Neutrophil (primary cell): Measurements from ENCODE around the gene ZSCAN23.

Experiments used
- H3K27ac ChIP-seq: fragments of 200-600 bp; sonication (generic); 2 replicates; pipeline ENCODE4 v1.5.1; 2016; ENCODE audit warnings: mild to moderate bottlenecking, moderate library complexity
- H3K27me3 ChIP-seq: fragments of 200-600 bp; sonication (generic); 2 replicates; pipeline ENCODE4 v1.6.0; 2016; ENCODE audit warnings: mild to moderate bottlenecking
- H3K36me3 ChIP-seq: fragments of 200-600 bp; sonication (generic); 2 replicates; pipeline ENCODE4 v1.5.1; 2017
- H3K4me1 ChIP-seq, 2 experiments: fragments of 200-600 bp in 1 of 2; sonication (generic) in 1 of 2; 1 replicate in 1 of 2; 2 replicates in 1 of 2; pipeline versions ENCODE4 v1.5.1 to v1.6.1; 2013 to 2016; ENCODE audit warnings: low read depth in 1 of 2, low read length in 1 of 2, mild to moderate bottlenecking in 1 of 2, moderate library complexity in 1 of 2; ENCODE audit not compliant: control insufficient read depth in 1 of 2, insufficient read depth in 1 of 2
- H3K4me3 ChIP-seq, 2 experiments: fragments of 200-600 bp in 1 of 2; sonication (generic) in 1 of 2; 1 replicate in 1 of 2; 2 replicates in 1 of 2; pipeline ENCODE4 v1.5.1; 2013 to 2016; ENCODE audit warnings: low read depth in 1 of 2, low read length in 1 of 2, mild to moderate bottlenecking in 1 of 2, moderate library complexity in 1 of 2
- H3K9me3 ChIP-seq: fragments of 200-600 bp; sonication (generic); 2 replicates; pipeline ENCODE4 v1.5.1; 2016
- CTCF ChIP-seq: fragments of 200-600 bp; sonication (generic); IDR thresholded peaks from 2 replicates; pipeline ENCODE4 v1.5.1; 2016; ENCODE audit warnings: antibody characterized with exemption

The ZSCAN23 gene

DNA sequence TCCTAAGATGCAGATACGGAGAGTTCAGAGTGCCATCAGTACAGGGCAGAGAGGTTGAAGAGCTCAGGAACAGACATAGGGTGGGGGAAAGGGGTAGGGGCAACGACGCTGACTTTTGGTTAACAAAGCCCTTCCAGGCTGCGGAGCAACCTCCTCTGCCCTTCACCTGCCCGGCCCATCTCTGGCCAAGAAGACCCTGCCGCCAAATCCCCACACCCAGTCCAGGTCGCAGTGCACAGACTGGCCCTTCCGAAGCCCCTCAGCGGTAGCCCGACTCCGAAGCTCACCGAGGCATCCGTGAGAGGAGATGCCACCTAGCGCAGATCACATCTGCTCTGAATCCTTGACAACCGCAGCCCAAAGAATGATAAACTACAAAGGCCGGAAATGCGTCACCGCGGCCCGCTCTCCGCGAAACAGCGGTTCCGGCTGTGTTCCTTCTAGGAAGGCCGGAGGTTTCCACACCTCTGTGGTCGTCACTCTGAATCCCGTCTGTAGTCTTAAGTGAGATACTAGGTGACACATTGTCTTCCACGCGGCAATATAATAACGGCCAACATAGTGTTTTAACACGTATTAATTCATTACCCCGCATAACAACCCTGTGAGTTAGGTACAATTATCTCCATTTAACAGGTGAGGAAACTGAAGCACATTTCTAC, at the start of gene ZSCAN23:
TSS of gene ZSCAN23 (minus strand) at position 380 of the 662 bp plus-strand sequence. CDS start 7,225 bp downstream, outside the sequence.
- peaks cover 67% of the 10 kb centered on the region for H3K27me3 ChIP-seq
- H3K27ac ChIP-seq, result no peak within 1 kb of the TSS
- TF ChIP-seq CTCF, result no peak
- H3K4me3 ChIP-seq, result peak within 1 kb of the TSS in 1 of 2 experiments; percentile 8
- H3K9me3 ChIP-seq, result peaks cover 6% of the 10 kb centered on the region
- H3K36me3 ChIP-seq, result no peaks in the 10 kb centered on the region
- H3K4me1 ChIP-seq, result peaks cover 0 to 5% of the 10 kb centered on the region in 2 experiments

DNA sequence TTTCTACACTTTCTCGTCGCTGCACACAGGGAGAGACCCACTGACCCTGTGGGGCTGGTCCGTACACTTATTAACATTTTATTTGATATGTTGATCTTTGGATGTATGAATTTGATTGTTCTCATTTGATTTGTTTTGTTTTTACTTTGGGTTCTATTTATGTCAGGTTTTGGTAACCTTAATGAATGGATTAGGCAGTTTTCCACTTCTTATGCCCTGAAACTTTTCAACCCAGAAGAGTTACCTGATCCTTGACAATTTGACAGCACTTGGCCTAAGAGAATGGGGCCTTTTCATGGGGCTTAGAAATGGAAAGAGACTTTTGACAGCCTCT, 48.7 kb upstream of the ZSCAN23 start:
- Histone ChIP-seq H3K27ac (no peak overlapping the region), H3K27me3 (peaks cover 75% of the 10 kb centered on the region), H3K36me3 (no peaks in the 10 kb centered on the region), H3K4me3 (no peak overlapping the region), H3K4me1 (no peaks in the 10 kb centered on the region), H3K9me3 (no peaks in the 10 kb centered on the region)
- TF ChIP-seq CTCF, result no peak

DNA sequence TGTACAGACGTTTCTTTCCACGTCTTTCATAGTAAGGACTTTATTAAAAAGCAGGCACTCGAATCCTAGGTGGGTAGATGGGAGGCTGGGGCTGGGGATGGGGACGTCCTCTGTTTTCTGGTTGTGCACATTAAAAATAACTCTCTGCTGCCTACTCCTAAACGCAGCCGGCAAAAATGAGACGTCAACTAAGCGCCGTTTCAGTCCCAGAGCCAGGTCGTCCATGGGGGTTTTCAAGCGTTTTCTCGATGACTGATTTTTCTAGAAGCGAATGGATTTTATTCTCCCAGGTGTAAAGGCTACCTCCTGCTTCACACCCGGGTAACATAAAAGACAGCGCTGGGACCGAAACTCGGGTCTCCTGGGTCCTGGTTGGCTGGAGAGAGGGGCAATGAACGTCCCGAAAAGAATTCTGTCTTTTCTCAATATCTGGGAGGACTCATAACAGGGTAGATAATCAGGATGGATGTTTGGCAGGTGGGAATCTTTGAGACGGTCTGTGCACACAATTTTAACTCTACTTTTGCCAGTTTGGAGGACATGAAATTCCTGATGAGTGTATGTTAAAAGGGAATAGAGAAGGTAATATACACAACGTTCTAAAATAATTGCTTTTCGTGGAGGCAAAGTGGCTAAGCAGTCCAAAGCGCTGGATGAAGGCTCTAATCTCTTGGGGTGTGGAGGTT, 47.1 kb upstream of the ZSCAN23 start:
- Histone ChIP-seq H3K27ac (no peak overlapping the region), H3K9me3 (no peaks in the 10 kb centered on the region), H3K4me1 (no peaks in the 10 kb centered on the region), H3K36me3 (no peaks in the 10 kb centered on the region), H3K27me3 (peaks cover 78% of the 10 kb centered on the region), H3K4me3 (no peak overlapping the region)
- TF ChIP-seq CTCF, result no peak

DNA sequence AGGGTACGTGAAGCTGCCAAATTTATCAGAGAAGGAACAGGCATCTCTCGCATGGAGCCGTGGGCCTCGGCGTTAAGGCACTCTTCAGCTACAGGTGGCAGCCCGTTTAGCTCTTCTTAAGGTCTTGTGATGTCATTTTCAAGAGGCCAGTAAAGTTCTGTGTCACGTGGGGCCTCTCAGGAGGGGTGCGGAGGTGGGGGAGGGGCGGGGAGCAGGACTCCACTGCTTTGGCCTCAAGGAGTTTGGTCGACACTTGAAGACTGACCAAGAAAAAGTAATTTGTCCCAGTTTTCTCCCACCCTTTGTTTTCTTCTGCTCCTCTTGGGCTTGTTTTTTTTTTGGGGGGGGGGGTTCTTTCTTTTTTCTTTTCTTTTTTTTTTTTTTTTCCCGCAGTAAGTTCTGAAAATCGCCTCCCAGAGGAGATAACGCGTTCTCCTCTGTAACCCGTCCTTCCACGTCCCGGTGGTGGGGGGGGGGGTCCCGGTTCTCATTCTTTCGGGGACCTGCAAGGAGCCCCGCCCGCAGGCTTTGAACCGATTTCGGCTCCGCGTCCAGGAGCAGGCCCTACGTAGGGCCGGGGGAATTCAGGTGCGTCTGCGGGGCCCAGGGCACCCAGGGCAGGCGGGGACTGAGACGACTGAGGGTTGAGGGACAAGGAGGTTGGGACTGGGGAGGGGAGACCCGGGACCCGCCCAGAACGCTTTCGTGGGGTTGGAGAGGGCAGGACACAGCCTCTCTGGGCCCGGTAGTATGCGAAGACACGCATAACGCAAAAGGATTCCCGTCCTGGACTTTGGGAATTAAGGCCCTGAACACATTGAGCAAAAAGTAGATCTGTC, 46.3 kb upstream of the ZSCAN23 start:
- Histone ChIP-seq H3K4me3 (no peak overlapping the region), H3K9me3 (no peaks in the 10 kb centered on the region), H3K27ac (no peak overlapping the region), H3K27me3 (peaks cover 75% of the 10 kb centered on the region), H3K4me1 (no peaks in the 10 kb centered on the region), H3K36me3 (no peaks in the 10 kb centered on the region)
- no peak for TF ChIP-seq CTCF

GRCh38 chr6:28488916-28489365, 45.6 kb upstream of the ZSCAN23 start:
- TF ChIP-seq CTCF, result no peak
- H3K27ac ChIP-seq, result no peak overlapping the region
- no peaks in the 10 kb centered on the region for H3K4me1 ChIP-seq
- H3K36me3 ChIP-seq, result no peaks in the 10 kb centered on the region
- no peak overlapping the region for H3K4me3 ChIP-seq
- H3K9me3 ChIP-seq, result no peaks in the 10 kb centered on the region
- peaks cover 72% of the 10 kb centered on the region for H3K27me3 ChIP-seq
